H7 (cell line): ENCODE measurements around the gene WRAP53. TPM values are rescaled to one million over a fixed set of nuclear protein-coding genes. Genes with fewer than 3 reads are reported as not detected.
"Not testable (repeated sequence)": the region's sequence is repeated elsewhere in the genome, so short reads cannot be mapped to it uniquely, and the experiment has no call there.

Experiments used
- DNase-seq: peaks from one replicate; pipeline ENCODE4 v3.0.0; 2012
- H3K27me3 ChIP-seq: 2 replicates; pipeline ENCODE4 v1.6.0; 2011; ENCODE audit warnings: mild to moderate bottlenecking, low read length; ENCODE audit not compliant: control insufficient read depth, insufficient read depth
- H3K36me3 ChIP-seq: replicated peaks from 2 replicates; pipeline ENCODE4 v1.5.1; 2011; ENCODE audit warnings: low read length; ENCODE audit not compliant: control insufficient read depth, insufficient read depth
- H3K4me3 ChIP-seq: 2 replicates; pipeline ENCODE4 v1.5.1; 2011; ENCODE audit warnings: low read depth, mild to moderate bottlenecking, control low read depth, low read length, moderate library complexity; ENCODE audit not compliant: insufficient read depth
- total RNA-seq: library from RNA; depleted of rRNA; stranded (reverse); fragments of >200 nt; shearing (Covaris generic); gene quantifications from 2 replicates; pipeline ENCODE4 v1.2.3, GENCODE V29; 2014; rRNA removed

WRAP53 gene
- total RNA-seq: 32.9 and 41.3 TPM in 2 replicates

GRCh38 chr17:7687908-7688807 is at the start of gene WRAP53:
Gene WRAP53, plus strand, starts transcription at chr17:7688477. Its CDS starts 172 bp downstream, at chr17:7688649.
- no peaks in the 10 kb centered on the region for H3K27me3 ChIP-seq
- DNase-seq: peak; percentile 96
- H3K4me3 ChIP-seq: peak within 1 kb of the TSS; percentile 98
- H3K36me3 ChIP-seq: no peaks in the 10 kb centered on the region; the same call in 1 of the 2 replicates

GRCh38 chr17:7640783-7641182 is 47.5 kb upstream of the WRAP53 start:
- Histone ChIP-seq H3K4me3 (no peak overlapping the region), H3K36me3 (no peaks in the 10 kb centered on the region)
- no peak for DNase-seq

GRCh38 chr17:7641635-7642034 is 46.6 kb upstream of the WRAP53 start:
- not testable (repeated sequence) for H3K4me3 ChIP-seq, H3K27me3 ChIP-seq, H3K36me3 ChIP-seq, DNase-seq

More at GRCh38 chr17:7640783-7641182, 47.5 kb upstream of the WRAP53 start:
- no peaks in the 10 kb centered on the region for H3K27me3 ChIP-seq

GRCh38 chr17:7644775-7645174 is 43.5 kb upstream of the WRAP53 start:
- DNase-seq: peak; percentile 2
- peaks cover under 1% of the 10 kb centered on the region; the same call in 1 of the 2 replicates for H3K27me3 ChIP-seq
- H3K4me3 ChIP-seq: no peak overlapping the region
- no peaks in the 10 kb centered on the region for H3K36me3 ChIP-seq

GRCh38 chr17:7646457-7646856 is 41.8 kb upstream of the WRAP53 start:
- Histone ChIP-seq H3K27me3 (peaks cover 10% of the 10 kb centered on the region), H3K36me3 (no peaks in the 10 kb centered on the region), H3K4me3 (no peak overlapping the region)
- peak; percentile 7 for DNase-seq

GRCh38 chr17:7647018-7647417 is 41.3 kb upstream of the WRAP53 start:
- no peak overlapping the region for H3K4me3 ChIP-seq
- peaks cover 16% of the 10 kb centered on the region for H3K27me3 ChIP-seq
- no peak for DNase-seq
- no peaks in the 10 kb centered on the region for H3K36me3 ChIP-seq

GRCh38 chr17:7650509-7651096 is 37.7 kb upstream of the WRAP53 start, which contains the start of gene ATP1B2:
Gene ATP1B2, plus strand, starts transcription at chr17:7650926. Its CDS starts 593 bp downstream, at chr17:7651519.
- peak; percentile 99 for DNase-seq

GRCh38 chr17:7651097-7651664 is 37.1 kb upstream of the WRAP53 start:
- peaks cover 28% of the 10 kb centered on the region for H3K27me3 ChIP-seq
- H3K36me3 ChIP-seq: no peaks in the 10 kb centered on the region; the same call in 1 of the 2 replicates
- no peak for DNase-seq
- peak overlapping the region; percentile 60 for H3K4me3 ChIP-seq

More at GRCh38 chr17:7650509-7651096, 37.7 kb upstream of the WRAP53 start, which contains the start of gene ATP1B2:
- no peaks in the 10 kb centered on the region; the same call in 1 of the 2 replicates for H3K36me3 ChIP-seq
- H3K4me3 ChIP-seq: peak within 1 kb of the TSS; percentile 60
- H3K27me3 ChIP-seq: peaks cover 28% of the 10 kb centered on the region

- Histone ChIP-seq H3K4me3 (peak overlapping the region; percentile 60), H3K27me3 (peaks cover 28% of the 10 kb centered on the region), H3K36me3 (no peaks in the 10 kb centered on the region; the same call in 1 of the 2 replicates)
- peak; percentile 89 for DNase-seq
Observed at GRCh38 chr17:7651665-7652387, 36.5 kb upstream of the WRAP53 start.

- no peak overlapping the region; the same call in 1 of the 2 replicates for H3K4me3 ChIP-seq
- DNase-seq: peak; percentile 31
- H3K27me3 ChIP-seq: peaks cover 28% of the 10 kb centered on the region
- no peaks in the 10 kb centered on the region; the same call in 1 of the 2 replicates for H3K36me3 ChIP-seq
Observed at GRCh38 chr17:7652388-7653356, 35.6 kb upstream of the WRAP53 start.

GRCh38 chr17:7654832-7655540 is 33.3 kb upstream of the WRAP53 start:
- H3K27me3 ChIP-seq: peaks cover 26% of the 10 kb centered on the region
- no peaks in the 10 kb centered on the region; the same call in 1 of the 2 replicates for H3K36me3 ChIP-seq
- peak; percentile 16 for DNase-seq
- H3K4me3 ChIP-seq: no peak overlapping the region

GRCh38 chr17:7655541-7655840 is 32.8 kb upstream of the WRAP53 start:
- DNase-seq: peak; percentile 19
- H3K27me3 ChIP-seq: peaks cover 24% of the 10 kb centered on the region
- H3K4me3 ChIP-seq: no peak overlapping the region
- no peaks in the 10 kb centered on the region; the same call in 1 of the 2 replicates for H3K36me3 ChIP-seq
